Esophagus squamous epithelium (tissue), 4 donors: ENCODE measurements around the gene GMDS.

ENCODE experiments used
- CTCF ChIP-seq, 6 experiments: fragments of 450-650 bp in 4 of 6; fragments of 200-600 bp in 2 of 6; sonication (generic) in 2 of 6; IDR thresholded peaks; one replicate each; pipeline ENCODE4 v1.5.1; 2016 to 2019; ENCODE audit warnings: antibody characterized with exemption in 6 of 6, mild to moderate bottlenecking in 4 of 6, moderate library complexity in 4 of 6
- POLR2A ChIP-seq, 4 donors: fragments of 450-650 bp; IDR thresholded peaks; one replicate each; pipeline ENCODE4 v1.6.1; 2017; ENCODE audit warnings: antibody characterized with exemption in 4 of 4, mild to moderate bottlenecking in 4 of 4, moderate library complexity in 3 of 4

DNA sequence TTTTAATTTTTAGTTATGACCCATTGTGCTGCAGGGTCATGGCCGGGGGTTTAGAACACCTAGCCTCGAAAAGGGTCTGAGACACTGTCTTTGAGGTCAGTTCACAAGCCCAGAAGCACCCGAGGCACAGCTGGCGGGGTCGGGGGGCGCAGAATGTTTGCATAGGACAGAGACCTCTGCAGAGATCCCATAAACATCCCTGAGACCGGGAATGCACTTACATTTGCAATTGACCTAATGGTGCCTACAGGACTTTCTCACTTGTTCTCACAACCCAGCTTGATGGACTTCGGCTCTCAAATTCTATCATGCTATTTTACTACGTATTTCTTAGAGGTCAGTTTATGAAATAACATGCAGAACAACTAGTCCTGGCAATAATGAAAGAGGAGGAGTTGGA lies 669.2 kb downstream of the GMDS start:
- TF ChIP-seq CTCF (IDR thresholded peaks at IDR 0.05) (no peak), POLR2A (IDR thresholded peaks at IDR 0.05) (no peak)
